Raji (cell line): Measurements from ENCODE around the gene TLNRD1.

Experiments
- POLR2A ChIP-seq: IDR thresholded peaks from 2 replicates; pipeline ENCODE4 v1.6.1; 2011; ENCODE audit warnings: low read depth, low read length, control low read depth; ENCODE audit not compliant: insufficient read depth

TLNRD1 gene

GRCh38 chr15:81050805-81051204 is 50.1 kb downstream of the TLNRD1 start:
- TF ChIP-seq POLR2A = no peak

- no peak for TF ChIP-seq POLR2A
These were observed 51.3 kb downstream of the TLNRD1 start for GRCh38 chr15:81052046-81052445.

- TF ChIP-seq POLR2A = no peak
These were observed 52.9 kb downstream of the TLNRD1 start for GRCh38 chr15:81053621-81054020.

- no peak for TF ChIP-seq POLR2A
These were observed 53.5 kb downstream of the TLNRD1 start for GRCh38 chr15:81054236-81054635.
